HepG2 (cell line): ENCODE measurements around the gene FRMPD2. TPM values are rescaled to one million over a fixed set of nuclear protein-coding genes. Genes with fewer than 3 reads are reported as not detected.

Experiments
- CBFB ChIP-seq: sonication (generic); formaldehyde crosslinking; IDR thresholded peaks from 2 replicates; pipeline ENCODE4 v1.4.0; 2020; ENCODE audit warnings: missing genetic modification reagents
- FOXO1 ChIP-seq: sonication (generic); formaldehyde crosslinking; IDR thresholded peaks from 2 replicates; pipeline ENCODE4 v1.4.0; 2020; ENCODE audit warnings: missing genetic modification reagents
- KIAA2018 ChIP-seq: sonication (generic); formaldehyde crosslinking; IDR thresholded peaks from 2 replicates; pipeline ENCODE4 v1.5.0; 2020; ENCODE audit warnings: mild to moderate bottlenecking, missing genetic modification reagents, borderline replicate concordance
- MYNN ChIP-seq: sonication (generic); formaldehyde crosslinking; IDR thresholded peaks from 2 replicates; pipeline ENCODE4 v1.4.0; 2020; ENCODE audit warnings: mild to moderate bottlenecking, low read depth, missing genetic modification reagents
- ZBTB43 ChIP-seq: sonication (generic); formaldehyde crosslinking; conservative IDR thresholded peaks from 2 replicates; pipeline ENCODE4 v1.4.0; 2020; ENCODE audit warnings: missing genetic modification reagents
- ZNF704 ChIP-seq: sonication (generic); formaldehyde crosslinking; IDR thresholded peaks from 2 replicates; pipeline ENCODE4 v1.8.1; 2023; ENCODE audit warnings: mild to moderate bottlenecking, inconsistent platforms, moderate library complexity, missing genetic modification reagents, borderline replicate concordance
- polyA plus RNA-seq, 8 experiments: library from polyadenylated mRNA; depleted of rRNA in 3 of 8; stranded (reverse) in 7 of 8; unstranded in 1 of 8; fragments of >200 nt; fragmentation: Illumina TruSeq in 4 of 8; extraction: Trizol in 4 of 8; gene quantifications; 2 replicates each; pipeline versions ENCODE4 v1.2.1 to v1.2.3, GENCODE V29; 2011 to 2016; ENCODE audit warnings: low read depth in 4 of 8, missing spikeins in 1 of 8, mixed read lengths in 1 of 8; ENCODE audit not compliant: insufficient read depth in 1 of 8
- total RNA-seq, 5 experiments: library from RNA; depleted of rRNA; stranded (reverse); fragments of >200 nt; fragmentation: Illumina TruSeq; extraction: Trizol; gene quantifications; 2 replicates each; pipeline ENCODE4 v1.2.3, GENCODE V29; 2016; ENCODE audit warnings: low read depth in 1 of 5
- TF ChIP-seq, protein P1 (sequence below): sonication (generic); formaldehyde crosslinking; IDR thresholded peaks from 2 replicates; pipeline ENCODE4 v1.5.0; 2020; ENCODE audit warnings: mild to moderate bottlenecking, missing genetic modification reagents, moderate library complexity
- TF ChIP-seq, protein P2 (sequence below): sonication (generic); formaldehyde crosslinking; conservative IDR thresholded peaks from 2 replicates; pipeline ENCODE4 v1.4.0; 2020; ENCODE audit warnings: missing genetic modification reagents

The FRMPD2 gene
- total and polyA plus RNA-seq, 2 of the 13 experiments (the other 11 are each of a cell fraction or from before 2014, with no cell fraction given): 0.45 to 1.3 TPM

- TF ChIP-seq KIAA2018 (CRISPR knock-in tag) (no peak), ZNF704 (CRISPR knock-in tag) (no peak), CBFB (CRISPR knock-in tag) (no peak), ZBTB43 (CRISPR knock-in tag) (no peak), MYNN (CRISPR knock-in tag) (no peak), FOXO1 (no peak)
- TF ChIP-seq, protein P1, sequence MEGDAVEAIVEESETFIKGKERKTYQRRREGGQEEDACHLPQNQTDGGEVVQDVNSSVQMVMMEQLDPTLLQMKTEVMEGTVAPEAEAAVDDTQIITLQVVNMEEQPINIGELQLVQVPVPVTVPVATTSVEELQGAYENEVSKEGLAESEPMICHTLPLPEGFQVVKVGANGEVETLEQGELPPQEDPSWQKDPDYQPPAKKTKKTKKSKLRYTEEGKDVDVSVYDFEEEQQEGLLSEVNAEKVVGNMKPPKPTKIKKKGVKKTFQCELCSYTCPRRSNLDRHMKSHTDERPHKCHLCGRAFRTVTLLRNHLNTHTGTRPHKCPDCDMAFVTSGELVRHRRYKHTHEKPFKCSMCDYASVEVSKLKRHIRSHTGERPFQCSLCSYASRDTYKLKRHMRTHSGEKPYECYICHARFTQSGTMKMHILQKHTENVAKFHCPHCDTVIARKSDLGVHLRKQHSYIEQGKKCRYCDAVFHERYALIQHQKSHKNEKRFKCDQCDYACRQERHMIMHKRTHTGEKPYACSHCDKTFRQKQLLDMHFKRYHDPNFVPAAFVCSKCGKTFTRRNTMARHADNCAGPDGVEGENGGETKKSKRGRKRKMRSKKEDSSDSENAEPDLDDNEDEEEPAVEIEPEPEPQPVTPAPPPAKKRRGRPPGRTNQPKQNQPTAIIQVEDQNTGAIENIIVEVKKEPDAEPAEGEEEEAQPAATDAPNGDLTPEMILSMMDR (CRISPR knock-in tag): no peak
- TF ChIP-seq, protein P2, sequence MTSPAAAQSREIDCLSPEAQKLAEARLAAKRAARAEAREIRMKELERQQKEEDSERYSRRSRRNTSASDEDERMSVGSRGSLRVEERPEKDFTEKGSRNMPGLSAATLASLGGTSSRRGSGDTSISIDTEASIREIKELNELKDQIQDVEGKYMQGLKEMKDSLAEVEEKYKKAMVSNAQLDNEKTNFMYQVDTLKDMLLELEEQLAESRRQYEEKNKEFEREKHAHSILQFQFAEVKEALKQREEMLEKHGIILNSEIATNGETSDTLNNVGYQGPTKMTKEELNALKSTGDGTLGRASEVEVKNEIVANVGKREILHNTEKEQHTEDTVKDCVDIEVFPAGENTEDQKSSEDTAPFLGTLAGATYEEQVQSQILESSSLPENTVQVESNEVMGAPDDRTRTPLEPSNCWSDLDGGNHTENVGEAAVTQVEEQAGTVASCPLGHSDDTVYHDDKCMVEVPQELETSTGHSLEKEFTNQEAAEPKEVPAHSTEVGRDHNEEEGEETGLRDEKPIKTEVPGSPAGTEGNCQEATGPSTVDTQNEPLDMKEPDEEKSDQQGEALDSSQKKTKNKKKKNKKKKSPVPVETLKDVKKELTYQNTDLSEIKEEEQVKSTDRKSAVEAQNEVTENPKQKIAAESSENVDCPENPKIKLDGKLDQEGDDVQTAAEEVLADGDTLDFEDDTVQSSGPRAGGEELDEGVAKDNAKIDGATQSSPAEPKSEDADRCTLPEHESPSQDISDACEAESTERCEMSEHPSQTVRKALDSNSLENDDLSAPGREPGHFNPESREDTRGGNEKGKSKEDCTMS: no peak
Observed at GRCh38 chr10:48279081-48279751, 4.7 kb upstream of the FRMPD2 start (continued).
